Loucy (cell line): Measurements from ENCODE around the gene ABI3.

Experiments used
- CTCF ChIP-seq: fragments of 200-600 bp; sonication (generic); conservative IDR thresholded peaks from 2 replicates; pipeline ENCODE4 v1.5.1; 2014; ENCODE audit warnings: mild to moderate bottlenecking, antibody characterized with exemption, low read length
- EZH2phosphoT487 ChIP-seq: fragments of 200-600 bp; IDR thresholded peaks from 2 replicates; pipeline ENCODE4 v1.6.1; 2018; ENCODE audit warnings: antibody characterized with exemption, mild to moderate bottlenecking, moderate library complexity, borderline replicate concordance

DNA sequence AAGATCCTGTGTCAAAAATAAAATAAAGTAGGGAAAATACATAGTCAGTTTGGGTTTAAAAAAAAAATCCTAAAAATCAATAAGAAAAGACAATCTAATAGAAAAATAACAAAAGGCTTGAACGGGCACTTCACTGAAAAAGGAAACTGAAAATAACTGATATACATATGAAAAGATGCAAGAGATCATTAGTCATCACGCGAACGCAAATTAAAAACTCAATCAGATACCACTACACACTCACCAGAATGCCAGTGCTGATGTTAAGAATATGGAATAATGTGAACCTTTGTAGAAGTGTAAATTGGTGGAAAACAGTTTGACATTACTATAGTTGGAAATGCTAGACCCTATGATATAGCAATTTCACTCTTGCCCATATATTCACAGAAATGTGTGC, 14.8 kb upstream of the ABI3 start:
- TF ChIP-seq CTCF: no peak
- no peak for TF ChIP-seq EZH2phosphoT487
